Activated T-helper 1 cell treated with anti-CD3 and anti-CD28 coated beads, Interleukin-2, amount 50 U/mL, for 16 hours (primary cell): ENCODE data around the gene ABR.

Experiments
- DNase-seq, 2 donors: peaks; one replicate each; pipeline ENCODE4 v3.0.0-alpha.2; 2020; ENCODE audit warnings: low read depth in 1 of 2, low spot score in 1 of 2

Gene ABR

GRCh38 chr17:1179818-1180742, at the start of gene ABR:
ABR (minus strand) TSS chr17:1179981; CDS start chr17:1179727, 254 bp downstream.
- DNase-seq: peak; percentile 33 to 55

- DNase-seq: peak in 1 of 2 donors; percentile 25
Measured at GRCh38 chr17:1229349-1229899, 49.6 kb upstream of the ABR start.

DNA sequence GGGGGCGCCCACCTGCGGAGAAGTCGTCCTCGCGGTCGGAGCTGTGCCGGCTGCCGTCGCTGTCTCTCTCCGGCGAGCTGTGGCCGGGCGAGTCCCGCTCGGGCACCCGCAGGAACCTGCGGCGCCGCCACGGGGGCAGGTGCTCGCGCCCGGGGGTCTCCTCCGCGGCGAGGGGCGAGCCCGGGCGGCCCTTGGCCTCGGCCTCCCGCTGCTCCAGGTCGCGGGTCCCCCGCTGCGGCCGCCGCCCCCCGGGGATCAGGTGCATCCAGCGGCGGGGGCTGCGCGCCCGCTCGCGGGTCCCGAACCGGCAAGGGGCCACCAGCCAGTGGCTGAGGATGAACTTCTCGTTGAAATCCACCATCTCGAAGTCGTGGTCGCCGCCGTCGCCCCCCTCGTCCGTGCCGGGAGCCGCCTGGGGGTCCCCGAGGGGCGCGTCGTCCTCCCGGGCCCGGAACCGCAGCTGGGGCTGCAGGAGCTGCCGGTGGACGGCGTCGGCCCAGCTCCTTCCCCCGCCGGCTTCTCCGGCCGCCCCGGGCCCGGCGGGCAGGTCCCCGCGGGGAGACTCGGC, 49.1 kb upstream of the ABR start:
- no peak for DNase-seq

GRCh38 chr17:1227917-1228780, 48.4 kb upstream of the ABR start:
- DNase-seq: peak in 1 of 2 donors; percentile 10

DNA sequence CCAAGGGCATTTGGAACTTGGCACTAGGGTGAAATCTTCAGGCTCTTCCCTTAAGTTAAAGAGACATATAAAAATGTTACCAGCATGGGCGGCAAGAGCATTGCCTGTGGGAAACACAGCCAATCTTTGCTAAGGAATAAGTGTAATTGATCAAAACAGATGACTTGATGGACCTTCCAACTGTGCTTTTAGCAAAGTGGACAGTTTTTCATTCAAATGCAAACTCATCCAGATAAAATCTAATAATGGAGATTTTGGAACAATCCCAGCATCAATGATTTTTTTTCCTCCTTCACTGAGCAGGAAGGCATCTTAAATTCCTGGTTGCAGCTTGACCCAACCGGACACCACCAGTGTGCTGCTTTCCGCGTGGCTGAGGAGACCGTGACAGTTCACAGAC, 47.6 kb upstream of the ABR start:
- no peak for DNase-seq

DNA sequence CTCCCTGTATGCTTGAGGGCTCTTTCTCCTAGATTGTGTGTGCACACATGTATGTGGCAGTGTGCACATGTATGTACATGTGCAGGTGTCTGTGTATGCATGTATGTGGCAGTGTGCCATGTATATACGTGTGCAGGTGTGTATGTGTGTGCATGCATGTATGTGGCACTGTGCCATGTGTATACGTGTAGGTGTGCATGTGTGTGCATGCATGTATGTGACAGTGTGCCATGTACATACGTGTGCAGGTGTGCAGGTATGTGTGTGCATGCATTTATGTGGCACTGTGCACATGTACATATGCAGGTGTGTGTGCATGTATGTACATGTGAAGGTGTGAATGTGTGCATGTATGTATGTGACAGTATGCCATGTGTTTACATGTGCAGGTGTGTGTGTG, 46.5 kb upstream of the ABR start:
- DNase-seq: no peak

- DNase-seq: no peak
Measured at GRCh38 chr17:1224330-1224729, 44.5 kb upstream of the ABR start.

DNA sequence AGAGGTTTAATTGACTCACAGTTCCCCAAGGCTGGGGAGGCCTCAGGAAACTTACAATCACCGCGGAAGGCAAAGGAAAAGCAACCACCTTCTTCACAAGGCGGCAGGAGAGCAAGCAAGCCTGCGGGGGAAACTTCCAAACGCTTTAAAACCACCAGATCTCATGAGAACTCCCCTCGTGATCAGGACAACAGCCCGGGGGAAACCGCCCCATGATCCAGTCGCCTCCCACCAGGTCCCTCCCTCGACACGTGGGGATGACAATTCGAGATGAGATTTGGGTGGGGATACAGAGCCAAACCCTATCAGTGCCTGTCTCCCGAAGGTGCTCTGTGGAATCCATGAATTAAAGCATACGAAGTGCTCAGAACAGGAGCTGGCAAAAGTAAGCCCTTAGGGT, 43.9 kb upstream of the ABR start:
- DNase-seq: no peak

DNA sequence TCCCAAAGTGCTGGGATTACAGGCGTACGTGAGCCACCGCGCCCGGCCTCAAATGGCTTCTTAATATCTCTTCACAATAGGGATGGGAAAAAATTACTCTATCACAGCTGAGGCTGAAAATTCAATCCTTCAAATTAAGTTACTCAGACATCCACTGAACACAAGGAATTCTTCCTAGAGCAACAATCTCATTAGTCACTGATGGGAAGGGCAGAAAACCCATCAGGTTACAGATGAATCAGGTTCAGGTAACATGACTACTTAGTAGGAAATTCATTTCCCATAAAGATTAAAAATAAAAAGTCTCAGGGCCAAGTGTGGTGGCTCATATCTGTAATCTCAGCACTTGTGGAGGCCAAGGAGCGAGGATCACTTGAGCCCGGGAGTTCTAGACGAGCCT, 42.5 kb upstream of the ABR start:
- no peak for DNase-seq

DNA sequence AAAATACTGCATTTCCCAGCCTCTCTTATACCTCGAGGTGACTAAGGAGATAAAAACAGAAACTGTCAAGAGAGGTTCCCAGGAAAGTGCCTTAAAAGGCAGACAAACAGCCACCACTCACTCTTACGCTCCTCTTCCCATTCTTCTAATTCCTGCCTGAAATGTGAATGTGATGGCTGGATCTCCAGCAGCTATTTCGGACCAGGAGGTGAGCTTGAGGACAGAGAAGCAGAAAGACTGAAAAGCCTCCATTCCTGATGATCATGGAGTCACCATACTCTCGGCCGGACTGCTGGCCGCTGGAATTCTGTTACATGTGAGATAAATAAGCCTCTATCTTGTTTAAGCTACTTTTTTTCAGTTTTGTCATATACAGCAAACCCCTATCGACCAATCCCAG, 41.4 kb upstream of the ABR start:
- DNase-seq: no peak

- no peak for DNase-seq
Measured at GRCh38 chr17:1220346-1220745, 40.6 kb upstream of the ABR start.

GRCh38 chr17:1217089-1217385, 37.3 kb upstream of the ABR start:
- DNase-seq: no peak

- DNase-seq: no peak
Measured at GRCh38 chr17:1216217-1217088, 36.7 kb upstream of the ABR start.

- no peak for DNase-seq
Measured at GRCh38 chr17:1212946-1213345, 33.2 kb upstream of the ABR start.

GRCh38 chr17:1211287-1211686, 31.5 kb upstream of the ABR start:
- DNase-seq: no peak

DNA sequence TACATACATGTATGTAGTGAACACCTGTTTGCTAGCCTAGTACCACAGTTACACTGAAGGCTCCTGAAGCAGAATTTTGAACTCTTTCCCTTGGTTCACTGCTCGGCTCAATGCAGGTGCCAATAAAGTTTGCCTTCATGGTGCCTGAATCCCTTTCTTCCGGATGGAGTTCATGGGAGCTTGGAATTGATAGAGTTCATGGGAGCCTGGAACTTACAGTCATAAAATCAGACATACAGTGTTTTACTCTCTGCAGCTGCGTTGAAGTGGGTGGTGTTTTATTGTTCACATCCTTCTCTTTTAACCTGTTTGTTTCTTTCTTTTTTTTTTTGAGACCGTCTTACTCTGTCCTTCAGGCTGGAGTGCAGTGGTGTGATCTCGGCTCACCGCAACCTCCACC, 29.2 kb upstream of the ABR start:
- no peak for DNase-seq

DNA sequence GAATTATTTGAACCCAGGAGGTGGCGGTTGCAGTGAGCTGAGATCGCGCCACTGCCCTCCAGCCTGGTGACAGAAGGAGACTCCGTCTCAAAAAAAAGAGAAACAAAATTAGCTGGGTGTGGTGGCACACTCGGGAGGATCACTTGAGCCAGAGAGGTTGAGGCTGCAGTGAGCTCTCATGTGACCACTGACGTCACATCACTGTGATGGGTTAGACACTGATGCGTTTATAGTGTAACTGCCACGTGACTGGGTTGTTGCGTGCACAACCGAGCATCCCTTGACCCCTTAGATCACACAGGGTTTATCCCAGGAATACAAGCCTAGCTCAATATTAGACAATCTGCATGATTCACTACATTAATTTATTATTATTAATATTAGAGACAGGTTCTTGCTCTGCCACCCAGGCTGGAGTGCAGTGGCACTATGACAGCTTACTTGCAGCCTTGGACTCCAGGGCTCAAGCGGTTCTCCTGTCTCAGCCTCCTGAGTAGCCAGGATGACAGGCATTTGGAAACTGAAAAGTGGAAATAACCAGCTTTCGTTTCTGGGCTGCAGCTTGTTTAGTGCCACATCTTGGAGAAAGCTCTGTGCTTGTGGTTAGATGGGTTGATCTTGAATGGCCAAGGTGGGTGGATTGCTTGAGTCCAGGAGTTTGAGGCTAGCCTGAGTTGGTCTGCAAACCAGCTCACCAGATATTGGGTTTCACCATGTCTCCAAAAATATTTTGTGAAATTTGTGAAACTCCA, 26.4 kb upstream of the ABR start:
- no peak for DNase-seq

DNA sequence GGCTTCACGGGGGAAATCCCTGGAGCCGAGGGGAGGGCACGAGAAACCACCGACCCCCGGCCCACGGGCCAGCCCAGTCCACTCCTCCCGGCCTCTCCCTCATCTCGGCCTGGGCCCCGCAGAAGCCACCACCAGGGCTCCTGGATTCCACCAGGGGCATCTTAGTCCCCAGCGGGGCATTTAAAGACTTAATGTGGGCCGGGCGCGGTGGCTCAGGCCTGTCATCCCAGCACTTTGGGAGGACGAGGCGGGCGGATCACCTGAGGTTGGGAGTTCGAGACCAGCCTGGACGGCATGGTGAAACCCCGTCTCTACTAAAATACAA, 24.1 kb upstream of the ABR start:
- DNase-seq: no peak

- peak in 1 of 2 donors; percentile 17 for DNase-seq
Measured at GRCh38 chr17:1203111-1203966, 23.6 kb upstream of the ABR start.
